ENCODE data around the gene DEFB128.
A peak's percentile ranks its signal among the peaks of the same experiment; 100 is the strongest.
"Not testable (repeated sequence)": the region's sequence is repeated elsewhere in the genome, so short reads cannot be mapped to it uniquely, and the experiment has no call there.

DEFB128 gene

DNA sequence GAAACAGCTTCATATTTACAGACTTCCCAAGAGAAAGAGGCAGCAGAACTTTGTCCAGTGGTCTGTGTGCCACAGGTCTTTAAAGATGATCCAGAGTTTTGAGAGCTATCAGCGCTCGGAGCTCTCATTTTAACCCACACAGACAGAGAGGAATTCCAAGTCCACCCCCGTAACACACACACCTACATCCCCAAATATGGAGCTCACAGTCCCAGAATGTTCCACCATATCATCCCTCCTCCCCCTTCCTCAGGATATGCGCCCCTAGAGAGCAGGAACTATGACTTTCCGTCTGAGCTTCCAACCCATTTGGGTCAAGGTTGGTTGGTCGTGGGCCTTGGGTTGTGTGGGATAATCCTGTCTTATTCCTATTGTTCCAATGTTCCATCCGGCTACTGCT, at the start of gene DEFB128:
Gene DEFB128 (minus strand): TSS at position 101 of the 400 bp plus-strand sequence. CDS start 88 bp downstream, at position 13.
- no peak for DNase-seq

DNA sequence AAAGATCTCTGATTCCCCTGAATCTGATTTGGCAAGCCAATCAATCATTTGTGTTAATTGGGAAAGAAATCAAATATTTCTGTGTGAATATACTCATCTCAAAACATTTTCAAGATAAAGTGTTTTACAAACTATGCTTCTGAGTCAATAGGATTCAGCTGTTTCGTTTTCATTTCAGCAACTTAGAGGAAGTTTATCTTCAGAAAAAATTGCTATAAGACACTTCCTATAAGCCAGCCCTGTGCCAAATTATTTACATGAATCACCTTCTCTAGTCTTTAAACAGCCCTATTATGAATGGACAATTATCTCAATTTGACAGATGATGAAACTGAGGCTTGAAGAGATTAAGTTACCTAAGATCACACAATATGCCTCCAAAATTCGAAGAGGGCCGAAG, 48.4 kb upstream of the DEFB128 start:
- no peak for DNase-seq

GRCh38 chr20:237489-237888, 48.0 kb upstream of the DEFB128 start:
- peak; percentile 44 to 52 for DNase-seq

DNA sequence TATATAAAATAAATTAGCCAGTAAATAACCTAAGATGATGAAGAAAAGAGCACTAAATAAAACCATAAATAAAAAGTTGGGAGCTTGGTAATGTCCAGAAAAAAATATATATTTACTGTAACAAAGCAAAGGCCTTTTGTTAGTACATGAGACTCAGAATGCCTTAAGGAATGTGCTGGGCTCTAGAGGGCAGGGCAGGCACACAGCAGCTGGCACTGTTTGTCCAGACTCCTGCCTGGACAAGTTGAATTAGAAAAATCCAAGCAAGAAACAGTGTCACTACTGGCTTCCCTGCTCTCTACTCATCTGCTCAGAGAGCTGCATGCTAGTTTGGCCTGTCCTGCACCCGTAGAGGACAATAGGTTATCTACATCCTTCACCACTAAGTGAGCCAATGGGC, 46.4 kb upstream of the DEFB128 start:
- DNase-seq, result no peak

DNA sequence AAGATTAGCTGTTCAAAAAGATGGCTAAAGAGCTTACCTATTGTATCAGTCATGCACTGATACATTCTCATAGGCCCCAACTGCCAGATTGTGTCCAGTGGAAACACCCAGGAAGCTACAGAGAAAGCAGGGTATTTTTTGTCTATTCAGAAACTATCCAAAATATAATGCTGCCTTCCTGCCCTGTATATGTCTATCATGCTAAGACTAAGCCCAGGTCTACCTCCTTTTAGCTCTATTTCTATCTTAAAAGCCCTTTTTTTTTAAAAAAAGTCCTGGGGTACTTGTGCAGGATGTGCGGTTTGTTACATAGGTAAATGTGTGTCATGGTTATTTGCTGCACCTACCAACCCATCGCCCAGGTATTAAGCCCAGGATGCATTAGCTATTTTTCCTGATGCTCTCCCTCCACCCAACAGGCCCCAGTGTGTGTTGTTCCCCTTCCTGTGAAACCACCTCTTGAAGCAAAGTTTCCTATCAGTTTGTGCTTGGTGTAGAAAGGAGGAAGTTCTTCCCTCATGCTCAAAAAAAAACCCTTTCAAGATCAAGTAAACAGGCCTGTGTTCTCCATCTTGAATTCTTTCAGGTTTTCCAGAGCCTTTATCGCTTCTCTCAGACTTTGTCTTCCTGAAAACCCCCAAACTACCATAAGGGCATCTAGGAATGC, 38.1 kb upstream of the DEFB128 start:
- no peak for DNase-seq

- no peak for DNase-seq
Measured at GRCh38 chr20:226958-227357, 37.4 kb upstream of the DEFB128 start, which contains the start of gene DEFB129. Gene DEFB129 (plus strand): TSS chr20:227258. CDS start chr20:227289, 31 bp downstream.

GRCh38 chr20:225879-226278, 36.4 kb upstream of the DEFB128 start:
- not testable (repeated sequence) for DNase-seq

GRCh38 chr20:221258-221830, 31.8 kb upstream of the DEFB128 start:
- DNase-seq, result no peak

GRCh38 chr20:219290-220115, 30.0 kb upstream of the DEFB128 start:
- DNase-seq, result no peak

GRCh38 chr20:217266-217665, 27.8 kb upstream of the DEFB128 start:
- DNase-seq, result no peak

DNA sequence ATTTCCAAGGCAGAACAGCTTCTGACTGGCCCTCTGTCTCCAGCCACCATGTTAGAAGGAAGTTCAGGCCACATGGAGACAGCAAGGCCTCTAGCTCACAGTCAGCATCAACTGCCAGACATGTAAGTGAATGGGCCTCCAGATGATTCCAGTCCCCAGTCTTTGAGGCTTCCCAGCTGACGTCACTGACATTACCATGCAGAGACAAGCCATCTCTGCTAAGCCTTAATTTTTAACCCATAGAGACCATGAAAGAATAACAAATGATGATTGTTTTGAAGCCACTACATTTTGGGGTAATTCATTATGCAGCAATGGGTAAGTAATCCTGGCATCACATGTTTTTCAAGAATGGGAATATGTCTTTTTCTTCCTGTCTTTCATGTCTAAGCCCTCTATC, 26.3 kb upstream of the DEFB128 start:
- no peak for DNase-seq

DNA sequence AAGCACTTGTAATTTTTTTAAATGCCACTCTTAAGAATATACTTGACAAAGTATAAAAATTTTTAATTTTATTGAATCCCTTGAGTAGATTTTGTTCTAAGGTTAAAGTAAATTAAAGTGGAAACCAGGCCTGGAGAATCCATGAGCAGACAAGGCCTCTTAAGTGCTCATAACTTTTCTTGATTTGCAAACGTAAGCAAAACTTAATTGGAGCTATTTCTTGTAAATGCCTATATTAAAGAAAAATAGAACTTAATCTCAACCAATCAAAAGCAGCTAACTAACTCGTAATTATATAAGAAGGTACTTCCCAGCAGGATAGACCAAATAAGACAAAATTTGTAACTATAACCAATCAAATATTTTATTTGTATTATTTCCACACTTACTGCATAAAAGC, 24.9 kb upstream of the DEFB128 start:
- DNase-seq, result no peak

- DNase-seq, result no peak
Measured at GRCh38 chr20:210809-211502, 21.4 kb upstream of the DEFB128 start.

DNA sequence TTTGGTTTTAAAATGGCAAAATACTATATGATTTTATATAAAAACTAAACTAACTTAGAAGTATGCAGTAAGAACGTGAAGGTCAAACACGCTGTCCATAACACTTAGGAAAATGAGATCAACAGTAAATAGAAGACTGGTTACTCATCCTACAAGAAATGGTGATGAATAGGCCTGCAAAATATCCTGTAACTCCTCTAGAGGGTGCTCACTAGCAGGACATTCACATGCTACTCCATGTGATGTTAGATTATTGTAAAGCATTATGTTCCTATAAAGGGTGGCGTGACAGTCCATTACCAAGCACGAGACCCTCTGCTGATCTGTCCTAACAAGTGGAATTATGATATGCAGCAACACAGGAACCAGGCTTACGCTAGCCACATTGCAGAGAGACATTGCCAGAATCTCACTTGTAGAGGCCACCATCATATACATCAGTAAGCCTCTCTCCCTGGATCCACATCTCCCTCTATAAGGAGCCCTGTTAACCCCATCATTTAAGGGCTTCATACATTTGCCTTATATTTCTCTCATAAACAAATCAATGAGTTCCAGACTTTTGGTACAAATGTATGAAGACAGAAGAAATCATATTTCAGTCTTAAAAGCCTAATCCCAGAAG, 19.5 kb upstream of the DEFB128 start:
- DNase-seq, result peak; percentile 21 to 23

DNA sequence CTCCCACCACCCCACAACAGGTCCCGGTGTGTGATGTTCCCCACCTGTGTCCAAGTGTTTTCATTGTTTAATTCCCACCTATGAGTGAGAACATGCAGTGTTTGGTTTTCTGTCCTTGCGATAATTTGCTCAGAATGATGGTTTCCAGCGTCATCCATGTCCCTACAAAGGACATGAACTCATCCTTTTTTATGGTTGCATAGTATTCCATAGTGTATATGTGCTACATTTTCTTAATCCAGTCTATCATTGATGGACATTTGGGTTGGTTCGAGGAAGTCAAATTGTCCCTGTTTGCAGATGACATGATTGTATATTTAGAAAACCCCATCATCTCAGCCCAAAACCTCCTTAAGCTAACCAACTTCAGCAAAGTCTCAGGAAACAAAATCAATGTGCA, 14.1 kb upstream of the DEFB128 start:
- not testable (repeated sequence) for DNase-seq

- DNase-seq, result no peak
Measured at GRCh38 chr20:199996-200395, 10.5 kb upstream of the DEFB128 start.

DNA sequence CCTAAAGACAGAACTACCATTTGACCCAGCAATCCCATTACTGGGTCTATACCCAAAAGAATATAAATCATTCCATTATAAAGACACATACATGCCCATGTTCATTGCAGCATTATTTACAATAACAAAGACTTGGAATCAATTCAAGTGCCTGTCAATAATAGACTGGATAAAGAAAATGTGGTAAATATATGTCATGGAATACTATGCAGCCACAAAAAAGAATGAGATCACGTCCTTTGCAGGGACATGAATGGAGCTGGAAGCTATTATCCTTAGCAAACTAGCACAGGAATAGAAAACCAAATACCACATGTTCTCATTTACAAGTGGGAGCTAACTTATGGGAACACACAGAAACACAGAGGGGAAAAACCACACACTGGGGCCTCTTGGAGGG, 8.7 kb upstream of the DEFB128 start:
- DNase-seq, result no peak

DNA sequence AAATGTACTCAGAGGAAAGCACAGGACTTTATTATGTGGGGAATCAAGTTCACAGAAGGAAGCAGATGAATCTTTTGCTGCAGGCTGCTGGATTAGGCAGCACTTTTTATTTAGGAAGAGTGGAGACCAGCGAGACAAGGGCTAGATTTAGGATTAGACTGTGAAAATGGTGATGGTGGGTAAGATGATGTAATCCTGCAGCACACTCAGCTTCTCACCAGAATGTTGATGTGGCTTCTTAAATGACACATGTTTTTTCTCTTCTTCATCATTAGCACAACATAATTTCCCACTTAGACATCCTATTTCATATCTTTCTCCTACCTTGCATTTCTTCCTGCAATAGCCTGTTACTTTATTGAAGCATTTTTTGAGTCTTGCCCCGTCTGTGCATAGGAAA, 1.8 kb downstream of the DEFB128 start:
- DNase-seq, result no peak

DNA sequence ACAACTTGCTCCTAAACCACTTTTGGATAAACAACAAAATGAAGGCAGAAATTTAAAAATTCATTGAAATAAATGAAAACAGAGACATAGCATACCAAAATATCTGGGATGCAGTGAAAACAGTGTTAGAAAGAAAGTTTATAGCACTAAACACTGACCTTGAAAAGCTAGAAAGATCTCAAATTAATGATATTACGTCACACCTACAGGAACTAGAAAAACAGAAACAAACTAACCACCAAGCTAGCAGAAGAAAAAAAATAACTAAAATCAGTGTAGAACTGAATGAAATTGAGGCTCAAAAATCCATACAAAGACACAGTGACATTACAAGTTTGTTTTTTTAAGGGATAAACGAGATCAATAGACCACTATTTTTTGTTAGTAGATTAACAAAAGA, 5.2 kb downstream of the DEFB128 start:
- DNase-seq, result no peak

- no peak for DNase-seq
Measured at GRCh38 chr20:168876-169275, 20.6 kb downstream of the DEFB128 start.

- DNase-seq, result no peak
Measured at GRCh38 chr20:164618-165017, 24.9 kb downstream of the DEFB128 start.

DNA sequence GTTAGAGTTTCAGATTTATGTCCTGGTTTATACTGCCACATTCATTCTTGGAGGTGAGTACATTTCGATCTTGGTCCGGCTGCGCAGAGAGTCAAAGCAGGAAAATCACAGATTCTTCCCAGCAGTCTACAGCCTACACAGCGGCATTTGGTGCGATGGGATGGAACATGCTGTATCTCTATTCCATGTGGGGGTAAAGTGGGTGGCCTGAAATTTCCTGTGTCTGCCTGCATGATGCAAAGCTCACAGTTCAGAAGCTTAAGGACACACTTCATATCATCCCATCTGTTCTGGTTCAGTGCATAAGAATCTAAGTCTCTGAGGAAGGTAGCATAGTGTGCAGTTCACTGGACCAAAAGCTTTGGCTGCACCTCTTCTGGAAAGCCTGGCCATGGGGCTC, 32.4 kb downstream of the DEFB128 start, which contains the start of gene DEFB127:
Gene DEFB127 (plus strand): TSS at position 301 of the 400 bp plus-strand sequence. CDS start 91 bp downstream, at position 392.
- DNase-seq, result no peak

GRCh38 chr20:152131-152530, 37.4 kb downstream of the DEFB128 start:
- no peak for DNase-seq
